HG03108 (cell line): ENCODE results near the gene TMEM50A.
"Not testable (repeated sequence)": the region's sequence is repeated elsewhere in the genome, so short reads cannot be mapped to it uniquely, and the experiment has no call there.

Experiments used
- ATAC-seq: cut with Tn5 transposase; IDR thresholded peaks from one replicate; pipeline ENCODE4 v1.9.1; 2021; ENCODE audit warnings: moderate library complexity; ENCODE audit not compliant: unreplicated experiment

Gene TMEM50A

DNA sequence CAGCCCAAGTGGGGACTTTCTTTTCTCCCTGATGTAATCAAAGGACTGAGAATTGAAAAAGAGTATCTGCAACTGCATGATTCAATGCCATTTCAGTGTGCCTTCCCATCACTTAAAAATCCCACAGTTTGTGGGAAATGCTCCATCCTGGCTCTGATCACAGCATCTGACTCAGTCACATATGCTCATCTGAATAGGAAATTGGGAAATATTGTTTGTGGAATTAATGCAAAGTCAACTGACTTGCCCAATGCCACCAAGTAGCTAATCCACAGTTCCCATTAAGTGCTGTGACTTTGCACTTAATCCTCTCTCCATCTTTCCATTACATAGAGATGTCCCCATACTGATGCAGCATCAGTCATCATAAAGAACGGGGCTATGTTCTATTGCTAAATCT lies 45.0 kb downstream of the TMEM50A start:
- not testable (repeated sequence) for ATAC-seq

- ATAC-seq, result not testable (repeated sequence)
Measured at GRCh38 chr1:25383875-25384274, 45.7 kb downstream of the TMEM50A start.

- ATAC-seq, result not testable (repeated sequence)
Measured at GRCh38 chr1:25387096-25387495, 49.0 kb downstream of the TMEM50A start.

GRCh38 chr1:25388691-25389090 lies 50.6 kb downstream of the TMEM50A start:
- not testable (repeated sequence) for ATAC-seq

- not testable (repeated sequence) for ATAC-seq
Measured at GRCh38 chr1:25389721-25390120, 51.6 kb downstream of the TMEM50A start.

DNA sequence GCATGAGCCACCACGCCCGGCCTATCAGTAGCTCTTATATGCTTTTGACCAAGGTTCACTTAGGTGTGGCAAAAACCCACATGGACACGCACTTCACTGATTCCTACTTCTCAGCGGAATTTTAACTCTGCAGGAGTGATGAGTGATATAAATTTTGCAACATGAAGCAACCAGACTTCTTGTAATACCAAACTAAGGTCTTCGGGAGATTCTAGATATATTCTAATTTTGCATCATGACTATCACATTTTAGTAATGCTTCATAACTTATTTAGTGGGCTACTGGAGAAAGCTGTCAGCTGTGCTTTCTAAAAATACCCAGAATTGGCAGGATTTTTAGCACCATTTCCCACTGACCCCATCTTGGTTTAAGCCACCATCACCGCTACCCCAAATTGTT lies 54.7 kb downstream of the TMEM50A start:
- ATAC-seq, result no peak

- ATAC-seq, result not testable (repeated sequence)
Measured at GRCh38 chr1:25397549-25397948, 59.4 kb downstream of the TMEM50A start.

GRCh38 chr1:25398079-25398478 lies 59.9 kb downstream of the TMEM50A start:
- not testable (repeated sequence) for ATAC-seq

DNA sequence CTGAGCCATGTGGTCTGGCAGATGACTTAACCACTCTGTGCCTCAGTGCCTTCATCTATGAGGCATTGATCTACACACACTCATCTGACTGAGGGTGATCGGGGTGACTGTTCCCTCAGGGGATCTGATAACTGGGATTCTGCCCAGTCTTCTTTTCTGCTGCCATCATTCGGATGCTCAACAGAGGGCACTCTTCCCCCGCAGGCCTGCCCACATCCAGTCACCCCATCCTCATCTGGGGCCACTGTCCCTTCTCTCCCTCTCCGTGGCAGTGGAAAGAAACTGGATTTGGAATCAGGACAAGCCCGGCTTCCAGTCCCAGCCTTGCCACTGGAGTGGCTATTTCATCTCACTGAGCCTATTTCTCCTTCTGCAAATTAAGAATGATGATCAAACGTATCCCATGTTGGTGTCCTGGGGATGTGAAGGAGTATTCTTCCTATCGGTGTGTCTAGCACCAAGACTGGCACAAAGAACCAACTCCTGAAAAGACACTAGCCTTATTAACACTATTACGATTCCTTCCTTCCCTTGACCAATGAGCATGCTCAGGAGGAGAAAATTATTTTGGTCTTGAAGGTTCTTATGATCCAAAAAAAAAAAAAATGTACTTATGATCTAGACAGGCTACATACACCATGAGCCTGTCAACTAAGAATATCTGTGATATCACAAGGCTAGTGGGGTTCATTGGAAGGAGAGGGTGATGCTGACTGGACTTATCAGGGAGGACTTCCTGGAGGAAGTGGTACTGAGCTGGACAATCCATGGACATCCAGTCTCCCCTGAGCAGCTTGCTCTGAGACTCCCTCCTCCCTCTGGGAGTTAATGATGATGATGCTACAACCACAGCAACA lies 65.0 kb downstream of the TMEM50A start:
- ATAC-seq, result not testable (repeated sequence)

DNA sequence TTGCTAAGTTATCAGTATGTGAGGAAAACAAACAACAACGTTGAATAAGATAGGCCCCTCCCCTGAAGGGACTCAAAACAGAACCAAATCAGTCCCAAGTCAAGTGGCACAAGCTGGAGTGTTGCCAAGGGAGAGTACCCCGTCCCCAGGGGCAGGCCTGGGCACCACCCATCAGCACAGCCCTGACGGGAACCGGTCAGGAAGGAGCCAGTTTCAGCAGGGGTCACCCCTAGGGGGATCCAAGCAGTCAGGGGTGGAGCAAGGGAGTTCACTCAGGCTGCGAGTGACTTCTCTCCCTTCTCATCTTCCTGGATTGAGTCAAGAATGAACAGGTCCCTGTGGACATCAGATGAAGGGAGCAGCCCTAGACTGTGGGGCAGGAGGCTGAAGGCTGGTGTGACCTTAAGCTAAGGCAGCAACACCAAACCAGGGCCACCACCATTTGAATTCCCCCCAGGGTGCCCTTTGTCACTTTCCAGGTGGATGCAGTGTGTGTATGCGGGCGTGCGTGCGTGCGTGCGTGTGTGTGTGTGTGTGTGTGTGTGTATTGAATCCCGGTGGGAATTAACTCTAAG lies 67.7 kb downstream of the TMEM50A start:
- ATAC-seq, result not testable (repeated sequence)

DNA sequence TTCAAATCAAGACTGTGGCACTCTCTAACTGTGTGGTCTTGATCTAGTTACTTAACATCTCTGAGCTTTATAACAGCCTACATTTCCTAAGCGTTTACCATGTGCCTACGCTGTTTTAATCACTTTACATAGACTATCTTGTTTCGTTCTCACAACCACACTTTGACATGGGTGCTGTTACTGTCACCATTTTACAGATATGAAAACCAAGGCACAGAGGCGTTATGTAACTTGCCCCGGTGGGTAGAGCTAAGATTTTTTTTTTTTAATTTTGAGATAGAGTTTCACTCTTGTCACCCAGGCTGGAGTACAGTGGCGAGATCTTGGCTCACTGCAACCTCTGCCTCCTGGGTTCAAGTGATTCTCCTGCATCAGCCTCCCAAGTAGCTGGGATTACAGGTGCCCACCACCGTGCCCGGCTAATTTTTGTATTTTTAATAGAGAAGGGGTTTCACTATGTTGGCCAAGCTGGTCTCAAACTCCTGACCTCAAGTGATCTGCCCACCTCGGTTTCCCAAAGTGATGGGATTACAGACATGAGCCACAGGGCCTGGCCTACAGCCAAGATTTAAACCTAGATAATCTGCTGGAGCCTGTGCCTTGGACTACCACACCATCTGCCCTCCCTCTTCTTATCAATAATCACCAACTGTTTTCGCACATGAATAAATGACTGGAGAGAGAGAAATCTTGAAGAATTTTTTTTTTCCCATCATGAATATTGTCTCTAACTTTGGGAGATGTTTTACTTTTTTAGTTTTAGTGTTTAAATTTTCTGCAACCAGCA lies 71.7 kb downstream of the TMEM50A start:
- ATAC-seq, result not testable (repeated sequence)
